AG20443 (cell line): ENCODE measurements around the gene ADH7.
"Not testable (repeated sequence)": the region's sequence is repeated elsewhere in the genome, so short reads cannot be mapped to it uniquely, and the experiment has no call there.

Experiments used
- DNase-seq: peaks from one replicate; pipeline ENCODE4 v3.0.0; 2012; ENCODE audit warnings: low spot score, mixed read lengths

ADH7 gene

DNA sequence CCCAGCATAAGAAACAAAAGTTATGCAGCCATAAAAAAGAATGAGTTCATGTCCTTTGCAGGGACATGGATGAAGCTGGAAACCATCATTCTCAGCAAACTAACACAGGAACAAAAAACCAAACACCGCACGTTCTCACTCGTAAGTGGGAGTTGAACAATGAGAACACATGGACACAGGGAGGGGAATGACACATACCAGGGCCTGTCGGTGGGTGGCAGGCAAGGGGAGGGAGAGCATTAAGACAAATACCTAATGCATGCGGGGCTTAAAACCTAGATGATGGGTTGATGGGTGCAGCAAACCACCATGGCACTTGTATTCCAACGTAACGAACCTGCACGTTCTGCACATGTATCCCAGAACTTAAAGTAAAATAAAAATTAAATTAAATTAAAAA is 19.4 kb downstream of the ADH7 start:
- not testable (repeated sequence) for DNase-seq

DNA sequence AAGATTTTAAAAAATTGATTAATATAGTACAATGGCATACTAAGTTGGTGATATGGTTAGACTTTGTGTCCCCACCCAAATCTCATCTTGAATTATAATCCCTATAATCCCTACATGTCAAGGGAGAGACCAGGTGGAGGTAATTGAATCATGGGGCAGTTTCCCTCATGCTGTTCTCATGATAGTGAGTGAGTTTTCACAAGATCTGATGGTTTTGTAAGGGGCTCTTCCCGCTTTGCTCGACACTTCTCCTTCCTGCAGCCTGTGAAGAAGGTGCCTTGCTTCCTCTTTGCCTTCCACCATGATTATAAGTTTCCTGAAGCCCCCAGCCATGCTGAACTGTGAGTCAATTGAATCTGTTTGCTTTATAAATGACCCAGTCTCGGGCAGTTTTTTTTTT is 20.2 kb downstream of the ADH7 start:
- not testable (repeated sequence) for DNase-seq

DNA sequence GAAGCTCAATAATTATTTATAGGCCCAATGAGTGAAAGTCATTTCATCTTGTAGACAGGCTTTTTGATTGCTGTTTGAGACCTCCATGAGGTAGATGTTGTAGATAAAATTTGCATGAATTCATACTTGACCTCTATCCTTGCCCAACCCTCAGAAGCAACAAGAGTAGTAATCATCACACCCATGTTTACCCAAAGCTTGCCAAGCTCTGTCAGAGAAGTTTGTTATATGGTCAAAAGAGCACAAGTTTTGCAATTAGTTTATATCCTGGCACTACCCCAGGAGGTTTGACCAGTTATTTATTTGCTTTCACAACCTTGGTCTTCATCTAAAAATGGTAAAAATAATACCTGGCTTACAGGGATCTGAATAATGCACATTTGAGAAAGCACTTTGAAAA is 20.7 kb downstream of the ADH7 start:
- DNase-seq = no peak

DNA sequence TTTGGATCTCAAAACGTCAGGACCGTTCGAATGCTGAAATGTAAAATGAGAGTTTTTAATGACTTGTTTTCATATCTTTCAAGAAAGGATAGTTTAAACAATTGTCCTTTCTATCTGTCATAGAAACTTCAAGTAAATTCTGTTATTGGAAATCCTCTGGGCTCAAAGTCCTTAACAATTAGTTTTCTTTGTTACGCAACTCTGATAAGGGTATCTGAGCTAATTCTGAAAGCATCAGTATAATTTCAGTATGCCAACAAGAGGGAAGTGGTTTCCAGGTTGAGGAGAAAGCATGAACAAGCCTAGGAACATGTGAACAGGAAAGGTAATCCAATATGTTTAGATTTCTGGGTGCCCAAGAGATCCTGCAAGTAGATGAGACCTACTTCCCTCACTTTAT is 22.0 kb downstream of the ADH7 start:
- DNase-seq = no peak

DNA sequence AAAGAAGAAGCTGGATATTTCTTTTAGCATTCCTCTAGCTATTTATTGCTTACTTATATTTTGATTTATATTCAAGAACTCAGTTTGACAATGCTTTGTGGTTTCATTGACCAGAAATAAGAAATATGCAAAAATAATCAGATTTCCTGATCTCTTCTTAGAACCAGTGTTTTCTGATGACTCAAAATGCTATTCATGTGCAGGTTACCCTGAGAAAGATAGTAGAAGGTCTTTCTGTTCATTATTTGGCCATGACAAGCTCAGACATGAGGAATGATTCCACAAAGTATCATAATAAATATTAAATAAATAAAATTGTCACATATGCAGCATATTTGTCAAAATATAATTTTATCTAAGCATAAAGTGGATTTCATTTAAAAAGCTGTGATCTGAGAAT is 24.1 kb downstream of the ADH7 start:
- DNase-seq = no peak

DNA sequence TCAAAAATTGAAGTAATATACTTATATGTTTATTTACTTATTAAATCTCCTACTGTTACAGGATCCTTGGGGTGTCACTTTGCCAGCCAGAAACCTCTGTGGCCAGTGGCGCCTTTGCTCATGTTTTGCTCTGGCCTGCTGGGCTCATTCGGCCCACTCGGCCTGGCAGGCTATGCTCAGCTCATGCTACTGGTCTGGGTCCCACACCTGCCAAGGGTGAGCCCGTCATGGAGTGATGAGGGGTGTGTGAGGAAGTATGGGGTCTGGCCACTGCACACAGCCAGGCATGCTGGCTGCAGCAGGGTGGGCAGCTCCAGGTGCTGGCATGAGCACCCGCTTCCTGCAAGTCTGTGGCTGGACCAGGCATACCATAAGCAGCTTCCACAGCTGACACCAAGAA is 25.1 kb downstream of the ADH7 start:
- no peak for DNase-seq

DNA sequence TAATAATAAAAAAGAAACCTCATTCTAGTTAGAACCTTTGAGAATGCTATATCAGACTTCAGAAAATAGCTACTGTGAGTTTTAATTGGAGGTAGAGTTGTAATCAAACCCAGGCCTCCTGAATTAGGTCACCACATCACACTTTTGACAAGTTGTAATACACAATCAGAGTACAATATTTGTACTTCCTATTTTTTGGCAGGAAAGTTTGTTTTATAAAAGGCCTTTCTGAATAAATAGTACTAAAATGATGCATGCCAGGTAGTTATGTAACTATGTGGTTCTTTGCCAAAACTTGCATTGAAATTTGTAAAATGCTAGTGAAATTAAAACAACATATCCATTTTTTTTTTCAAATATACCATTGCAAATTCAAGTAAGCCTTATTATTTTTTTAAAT is 26.8 kb downstream of the ADH7 start:
- no peak for DNase-seq

DNA sequence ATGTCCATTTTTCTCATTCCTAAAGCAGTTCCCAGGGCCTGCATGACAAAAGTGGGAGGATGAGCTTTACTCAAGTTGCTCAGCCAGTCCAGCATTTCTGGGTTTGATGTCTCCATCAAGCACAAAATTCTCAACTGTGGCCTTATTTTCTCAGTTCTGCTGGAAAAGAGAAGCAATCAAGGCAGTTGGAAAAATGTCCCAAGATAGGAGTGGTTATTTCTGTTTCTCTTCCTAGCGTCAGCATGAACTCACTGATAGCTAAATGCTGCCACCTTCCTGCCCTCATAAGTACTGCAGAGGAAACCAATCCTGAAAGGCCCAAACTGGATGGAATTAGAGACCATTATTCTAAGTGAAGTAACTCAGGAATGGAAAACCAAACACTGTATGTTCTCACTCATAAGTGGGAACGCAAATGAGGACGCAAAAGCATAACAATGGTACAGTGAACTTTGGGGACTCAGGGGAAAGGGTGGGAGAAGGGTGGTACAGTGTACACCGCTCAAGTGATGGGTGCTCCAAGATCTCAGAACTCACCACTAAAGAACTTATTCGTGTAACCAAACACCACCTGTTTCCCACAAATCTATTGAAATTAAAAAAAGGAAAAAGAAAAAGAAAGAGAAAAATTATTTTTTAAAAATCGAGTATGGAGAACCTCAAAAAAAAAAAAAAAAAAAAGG is 29.6 kb downstream of the ADH7 start:
- DNase-seq = peak; percentile 59

DNA sequence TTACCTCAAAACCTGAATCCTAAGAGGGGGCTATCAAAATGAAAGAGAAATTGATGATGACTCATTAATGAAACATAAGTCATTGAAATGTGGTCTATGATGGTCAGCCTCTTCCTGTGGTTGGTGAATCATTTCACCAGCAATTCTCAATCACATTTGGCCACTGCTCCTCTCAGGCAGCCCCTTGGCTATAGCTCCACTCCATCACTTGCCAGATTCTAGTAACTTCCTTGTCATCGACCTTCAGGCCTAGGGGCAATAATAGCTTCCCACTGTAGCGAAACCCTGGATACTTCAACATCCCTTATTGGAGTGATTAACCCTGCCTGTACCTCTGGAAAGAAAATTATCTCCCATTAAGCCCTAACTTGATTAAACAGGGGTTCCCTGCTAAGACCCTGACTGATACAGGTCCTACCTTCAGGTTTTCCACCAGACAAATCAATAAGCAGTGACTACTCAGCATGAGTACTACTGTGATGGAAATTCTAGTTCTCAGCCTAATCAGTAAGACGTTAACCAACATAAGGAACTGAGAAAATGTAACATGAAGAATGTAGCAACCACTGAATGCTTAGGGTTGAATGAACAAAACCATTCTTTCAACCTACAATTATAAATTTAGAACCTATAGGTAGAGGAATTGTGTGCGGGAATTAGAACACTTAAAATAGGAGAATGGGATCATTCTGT is 30.4 kb downstream of the ADH7 start:
- DNase-seq = peak; percentile 83

DNA sequence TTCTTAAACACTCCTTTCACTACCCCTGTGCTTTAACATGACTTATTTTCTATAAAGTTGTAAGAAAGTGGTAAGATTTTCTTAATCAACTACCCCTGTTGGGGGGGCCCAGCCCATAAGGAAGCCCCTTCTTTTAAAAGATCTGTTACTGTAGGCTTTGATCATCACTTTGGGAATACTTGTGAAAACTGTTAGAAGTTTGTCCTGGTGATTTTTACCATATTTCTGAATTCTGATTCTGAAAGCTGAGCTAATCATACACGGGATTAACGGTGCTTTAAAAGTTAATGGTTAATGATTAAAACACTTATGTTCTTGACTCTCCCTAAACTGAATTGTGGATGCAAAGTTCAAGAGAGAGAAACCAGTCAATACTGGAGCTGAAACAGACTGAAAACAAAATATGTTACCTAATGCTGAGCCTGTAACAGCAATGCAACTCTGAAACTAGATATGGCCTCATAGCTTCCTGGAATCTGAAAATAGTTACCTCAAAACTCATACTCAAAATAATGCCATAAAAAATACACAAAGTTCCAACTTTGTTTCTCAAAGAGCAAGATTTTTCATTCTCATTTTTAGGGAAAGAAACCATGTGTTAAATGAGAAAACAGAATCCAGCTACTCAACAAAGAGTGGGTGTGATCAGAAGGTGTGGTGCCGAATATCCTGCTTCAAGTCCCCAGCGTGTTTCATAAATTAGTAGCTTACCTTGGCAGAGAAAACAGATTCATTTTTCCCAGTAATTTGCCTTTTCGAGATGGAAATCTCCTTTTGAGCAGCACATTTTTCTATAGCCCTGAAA is 31.6 kb downstream of the ADH7 start:
- DNase-seq = peak; percentile 37

DNA sequence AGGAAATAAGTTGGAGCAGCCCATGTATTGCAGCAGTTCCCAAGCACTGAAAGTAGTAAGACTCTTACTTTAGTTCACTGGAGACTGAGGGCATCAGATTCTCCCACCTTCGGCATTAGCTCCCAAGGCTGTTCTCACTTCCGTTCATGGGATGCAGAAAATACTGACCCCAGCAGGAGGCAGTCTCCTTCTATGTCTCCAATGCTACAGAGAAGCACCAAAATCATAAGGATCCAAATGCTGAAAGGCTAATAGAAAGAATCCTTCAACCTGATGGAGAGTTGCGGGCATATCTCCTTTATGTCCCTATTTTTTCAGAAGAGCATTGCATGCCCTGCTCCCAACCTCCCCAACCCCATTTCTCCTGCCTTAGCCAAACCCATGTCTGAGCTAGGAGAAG is 32.4 kb downstream of the ADH7 start:
- no peak for DNase-seq

DNA sequence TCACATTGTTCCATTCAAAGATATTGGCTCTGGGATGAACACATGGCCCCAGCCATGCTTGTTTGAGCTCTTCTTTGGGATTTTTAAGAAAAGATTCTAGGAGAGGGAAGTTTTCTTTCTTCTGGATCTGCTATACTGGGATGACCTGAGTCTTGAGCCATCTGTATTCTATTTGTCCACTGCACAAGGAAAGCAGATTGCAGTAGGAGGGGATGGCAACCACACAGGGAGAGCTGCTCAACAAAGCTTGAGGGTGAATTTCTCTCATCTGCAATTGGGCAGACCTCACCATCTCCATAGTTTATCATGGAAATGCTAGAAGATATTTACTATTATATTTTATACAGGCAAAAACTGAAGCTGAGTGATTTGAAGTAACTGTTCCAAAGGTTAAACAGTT is 34.3 kb downstream of the ADH7 start:
- DNase-seq = no peak

DNA sequence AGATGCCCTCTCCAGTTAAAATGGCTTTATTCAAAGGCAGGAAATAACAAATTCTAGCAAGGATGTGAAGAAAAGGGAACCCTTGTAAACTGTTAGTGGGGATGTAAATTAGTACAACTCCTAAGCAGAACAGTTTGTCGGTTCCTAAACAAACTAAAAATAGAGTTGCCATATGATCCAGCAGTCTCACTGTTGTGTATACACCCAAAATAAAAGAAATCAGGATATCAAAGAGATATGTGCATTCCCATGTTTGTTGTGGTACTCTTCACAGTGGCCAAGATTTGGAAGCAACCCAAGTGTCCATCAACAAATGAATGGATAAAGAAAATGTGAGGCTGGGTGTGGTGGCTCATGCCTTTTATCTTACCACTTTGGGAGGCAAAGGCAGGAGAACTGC is 36.1 kb downstream of the ADH7 start:
- DNase-seq = no peak

DNA sequence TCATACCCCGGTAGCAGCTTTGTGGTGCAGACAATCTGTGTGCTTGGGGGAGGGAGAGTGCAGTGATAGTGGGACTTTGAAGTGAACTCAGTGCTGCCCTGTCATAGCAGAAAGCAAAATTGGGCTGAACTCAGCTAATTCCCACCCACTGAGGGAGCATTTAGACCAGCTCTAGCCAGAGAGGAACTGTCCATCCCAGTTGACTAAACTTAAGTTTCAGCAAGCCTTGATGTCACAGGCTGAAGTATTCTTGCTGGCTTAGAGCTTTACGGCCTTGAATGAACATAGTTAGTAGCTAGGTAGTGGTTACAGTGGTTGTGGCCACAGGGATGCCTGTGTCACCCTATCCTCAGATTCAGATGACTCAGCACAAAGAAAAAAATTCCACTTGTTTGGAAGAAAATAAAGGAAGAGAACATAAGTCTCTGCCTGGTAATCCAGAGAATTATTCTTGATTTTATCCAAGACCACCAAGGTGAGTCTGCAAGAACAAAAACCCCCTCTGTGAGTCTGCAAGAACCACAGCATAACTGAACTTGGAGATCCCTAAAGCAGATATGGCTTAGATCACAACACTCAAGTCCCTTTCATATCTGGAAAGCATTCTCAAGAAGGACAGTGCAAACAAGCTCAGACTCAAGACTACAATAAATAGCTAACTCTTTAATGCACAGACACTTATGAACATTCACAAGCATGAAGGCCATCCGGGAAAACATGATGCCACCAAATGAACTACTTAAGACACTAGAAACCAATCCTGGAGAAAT is 39.4 kb downstream of the ADH7 start:
- peak; percentile 30 for DNase-seq

DNA sequence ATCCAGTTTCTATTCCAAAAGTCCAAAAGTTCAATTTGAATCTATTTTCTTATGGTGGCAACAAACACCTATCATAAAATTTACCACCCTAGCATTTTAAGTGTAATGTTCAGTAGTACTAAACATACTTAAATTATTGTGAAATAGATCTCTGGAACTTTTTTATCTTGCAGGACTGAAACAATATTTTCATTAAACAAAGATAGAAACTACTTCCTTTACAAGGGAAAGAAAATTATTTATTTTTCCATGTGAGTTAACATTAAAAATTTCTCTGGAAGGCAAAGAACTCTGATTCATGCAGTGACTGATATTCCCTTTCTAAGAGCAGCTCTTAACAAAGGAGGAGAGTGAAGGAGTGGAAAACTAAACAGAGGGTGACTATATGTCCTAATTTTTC is 40.2 kb downstream of the ADH7 start:
- peak; percentile 17 for DNase-seq

DNA sequence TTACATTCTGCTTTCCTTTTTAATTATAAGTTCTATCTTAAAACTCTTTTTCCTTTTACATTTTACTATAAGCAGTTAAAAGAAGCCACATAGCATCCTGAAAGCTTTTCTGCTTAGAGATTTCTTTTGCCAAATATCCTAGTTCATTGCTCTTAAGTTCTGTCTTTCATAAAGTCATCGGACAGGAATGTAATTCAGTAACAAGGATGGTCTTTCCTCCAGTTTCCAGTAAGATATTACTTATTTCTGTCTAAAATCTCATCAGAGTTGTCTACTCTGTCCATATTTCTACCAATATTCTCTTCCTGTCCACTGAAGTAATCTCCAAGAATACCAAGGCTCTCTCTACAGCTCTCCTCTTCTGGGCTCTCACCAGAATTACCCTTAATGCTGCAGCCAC is 45.1 kb downstream of the ADH7 start:
- DNase-seq = peak; percentile 12

DNA sequence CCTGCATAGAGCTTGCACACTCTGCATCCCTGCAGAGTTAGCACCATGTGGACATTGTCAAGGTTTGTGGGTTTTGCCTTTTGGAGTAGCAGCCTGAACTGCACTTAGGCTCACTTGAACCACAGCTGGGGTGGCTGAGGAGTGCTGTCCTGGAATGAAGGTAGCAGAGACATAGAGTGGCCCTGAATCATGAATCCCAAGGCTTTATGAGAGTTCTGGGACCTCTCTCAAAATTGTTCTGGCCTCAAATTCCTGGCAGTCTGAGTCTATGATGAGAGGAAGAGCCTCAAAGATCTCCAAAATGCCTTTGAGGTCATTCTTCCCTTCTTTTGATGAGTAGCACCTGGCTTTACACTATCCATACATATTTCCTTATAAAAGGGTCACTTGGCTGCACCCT is 45.5 kb downstream of the ADH7 start:
- peak; percentile 11 for DNase-seq

DNA sequence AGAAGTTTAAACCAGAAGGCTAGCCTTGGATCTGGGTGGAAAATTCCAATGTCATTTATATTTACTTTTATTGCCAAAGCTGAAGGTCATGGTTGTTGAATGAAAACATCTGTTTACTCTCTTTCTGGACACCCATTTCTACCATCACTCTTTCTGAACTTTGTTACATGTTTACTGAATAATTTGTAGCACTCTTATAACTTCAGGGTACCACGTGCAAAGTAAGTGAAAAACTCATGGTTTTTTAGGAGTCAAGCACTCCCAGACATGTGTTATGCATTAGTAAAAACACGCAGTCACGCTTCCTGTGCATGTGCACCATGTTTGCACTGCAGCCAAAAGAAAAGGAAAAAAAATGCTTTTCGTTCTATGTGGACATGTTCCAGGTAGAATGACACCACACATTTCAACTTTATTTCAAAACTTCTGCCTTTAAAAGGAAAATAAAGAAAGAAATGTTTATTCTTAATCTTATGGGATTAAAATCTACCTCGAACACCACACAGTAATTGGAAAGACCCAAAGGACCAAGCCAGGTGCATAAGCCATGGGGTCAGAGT is 51.2 kb downstream of the ADH7 start:
- DNase-seq = peak; percentile 75

DNA sequence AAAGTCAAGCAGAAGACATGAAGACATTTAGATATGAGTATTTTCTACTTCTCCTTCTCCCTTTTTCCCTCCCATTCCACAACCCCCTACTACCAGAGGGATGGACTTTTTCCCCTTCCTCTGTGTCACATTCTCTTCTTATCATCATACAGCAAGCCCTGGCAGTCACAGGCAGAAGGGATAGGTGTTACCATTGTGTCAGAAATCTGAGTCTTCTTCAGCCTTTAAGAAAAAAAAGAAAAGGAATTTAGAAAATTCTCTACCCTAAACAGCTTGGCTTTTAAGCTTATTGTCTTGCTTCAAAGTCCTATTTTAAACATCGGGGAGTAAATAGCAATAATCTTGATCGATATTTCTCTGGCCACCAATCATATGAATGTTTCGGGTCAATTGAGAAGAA is 51.7 kb downstream of the ADH7 start:
- DNase-seq = no peak

DNA sequence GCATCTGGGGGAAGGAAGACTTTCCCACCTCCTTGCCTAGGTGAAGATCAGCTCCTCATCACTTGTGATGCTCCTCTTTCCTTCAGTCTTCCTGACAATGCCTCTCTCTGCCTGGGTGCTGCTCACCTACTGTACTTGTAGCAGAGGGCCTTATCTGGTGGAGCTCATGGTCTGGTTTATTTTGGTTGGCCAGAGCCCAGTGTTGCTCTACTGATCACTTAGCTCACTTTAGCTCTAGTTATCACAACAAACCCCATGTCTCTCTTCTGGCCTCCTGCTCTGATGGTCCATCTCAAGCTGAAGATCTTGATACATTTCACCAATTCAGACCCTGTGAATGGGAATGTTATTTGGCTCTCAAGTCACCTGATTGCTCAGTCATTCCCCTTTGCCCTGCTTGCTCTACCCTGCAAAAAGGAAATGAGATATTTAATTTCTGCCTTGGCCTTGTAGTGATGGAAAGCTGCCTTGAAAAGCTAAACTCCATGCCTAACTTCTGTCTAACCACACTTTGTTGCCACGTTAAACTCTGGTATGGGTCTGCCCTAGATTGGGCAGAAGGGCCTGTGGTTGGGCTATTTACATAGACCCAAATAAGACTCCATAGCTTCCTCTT is 52.3 kb downstream of the ADH7 start:
- DNase-seq = no peak

DNA sequence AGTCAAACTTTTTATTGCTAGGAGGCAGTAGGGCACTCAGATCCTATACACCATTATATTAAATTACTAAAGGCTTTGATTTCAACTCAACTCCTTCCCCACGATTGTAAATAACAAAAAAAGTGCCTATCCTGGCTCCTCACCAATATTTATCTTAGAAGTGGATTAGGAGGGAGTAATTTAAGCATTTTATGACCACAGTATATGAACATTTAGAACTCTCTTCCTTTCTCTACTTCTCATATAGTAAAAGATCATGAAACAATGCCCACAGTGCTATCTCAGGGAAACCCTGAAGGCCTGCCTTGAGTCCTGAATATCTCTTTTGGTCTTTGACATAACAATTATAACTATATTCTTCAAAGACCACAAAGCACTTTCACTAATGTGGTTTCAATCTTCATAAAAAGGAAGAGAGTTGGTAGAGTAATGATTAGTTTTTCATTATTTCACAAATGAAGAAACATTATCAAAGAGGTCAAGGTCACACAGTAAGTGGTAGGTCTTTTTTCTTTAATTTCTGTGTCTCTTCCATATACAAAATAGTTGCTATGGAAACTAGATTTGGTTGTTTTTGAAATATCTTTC is 53.5 kb downstream of the ADH7 start:
- no peak for DNase-seq
